Measurements from ENCODE around the gene AQP4.

DNA sequence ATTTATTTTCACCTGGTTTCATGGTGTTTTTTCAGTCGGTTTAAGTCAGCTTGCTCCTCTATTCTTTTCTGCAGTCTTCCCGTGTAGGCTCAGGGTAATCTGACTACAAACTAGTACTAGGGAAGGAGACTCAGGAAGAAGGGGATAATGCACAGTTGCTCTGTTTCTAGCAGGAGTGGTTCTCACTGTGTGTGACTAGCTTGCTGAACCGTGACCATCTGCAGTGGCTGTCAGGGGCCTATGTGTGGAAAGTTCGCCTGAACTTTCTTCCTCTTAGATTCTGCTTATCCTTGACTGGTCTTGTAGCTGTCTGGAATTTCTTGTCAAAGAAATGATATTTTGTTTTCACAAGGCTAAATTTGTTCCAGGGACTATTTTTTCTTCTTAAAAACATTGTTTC lies 46.3 kb upstream of the AQP4 start:
- TF ChIP-seq, protein P1, sequence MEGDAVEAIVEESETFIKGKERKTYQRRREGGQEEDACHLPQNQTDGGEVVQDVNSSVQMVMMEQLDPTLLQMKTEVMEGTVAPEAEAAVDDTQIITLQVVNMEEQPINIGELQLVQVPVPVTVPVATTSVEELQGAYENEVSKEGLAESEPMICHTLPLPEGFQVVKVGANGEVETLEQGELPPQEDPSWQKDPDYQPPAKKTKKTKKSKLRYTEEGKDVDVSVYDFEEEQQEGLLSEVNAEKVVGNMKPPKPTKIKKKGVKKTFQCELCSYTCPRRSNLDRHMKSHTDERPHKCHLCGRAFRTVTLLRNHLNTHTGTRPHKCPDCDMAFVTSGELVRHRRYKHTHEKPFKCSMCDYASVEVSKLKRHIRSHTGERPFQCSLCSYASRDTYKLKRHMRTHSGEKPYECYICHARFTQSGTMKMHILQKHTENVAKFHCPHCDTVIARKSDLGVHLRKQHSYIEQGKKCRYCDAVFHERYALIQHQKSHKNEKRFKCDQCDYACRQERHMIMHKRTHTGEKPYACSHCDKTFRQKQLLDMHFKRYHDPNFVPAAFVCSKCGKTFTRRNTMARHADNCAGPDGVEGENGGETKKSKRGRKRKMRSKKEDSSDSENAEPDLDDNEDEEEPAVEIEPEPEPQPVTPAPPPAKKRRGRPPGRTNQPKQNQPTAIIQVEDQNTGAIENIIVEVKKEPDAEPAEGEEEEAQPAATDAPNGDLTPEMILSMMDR (IDR thresholded peaks at IDR 0.05 in 4 of 5, conservative IDR thresholded peaks at IDR 0.05 in 1 of 5): no peak
- TF ChIP-seq POLR2A (IDR thresholded peaks at IDR 0.05): no peak

Data from gastrocnemius medialis (tissue), 4 donors.